HEK293 (cell line): ENCODE measurements around the gene CACNG6.
A peak's percentile ranks its signal among the peaks of the same experiment; 100 is the strongest.

Source experiments
- ELK4 ChIP-seq: IDR thresholded peaks from 2 replicates; pipeline ENCODE4 v1.6.1; 2011; ENCODE audit warnings: mild to moderate bottlenecking, low read depth, low read length, borderline replicate concordance
- GLI4 ChIP-seq: fragments of 450-650 bp; formaldehyde crosslinking; IDR thresholded peaks from 2 replicates; pipeline ENCODE4 v1.5.1; 2016; ENCODE audit warnings: missing biosample characterization, missing genetic modification characterization
- HIC1 ChIP-seq: fragments of 450-650 bp; formaldehyde crosslinking; IDR thresholded peaks from 2 replicates; pipeline ENCODE4 v1.5.1; 2016; ENCODE audit warnings: missing biosample characterization, missing genetic modification characterization
- OVOL3 ChIP-seq: fragments of 450-650 bp; formaldehyde crosslinking; IDR thresholded peaks from 2 replicates; pipeline ENCODE4 v1.5.1; 2016; ENCODE audit warnings: missing biosample characterization, missing genetic modification characterization
- PATZ1 ChIP-seq: fragments of 450-650 bp; formaldehyde crosslinking; IDR thresholded peaks from 2 replicates; pipeline ENCODE4 v1.5.1; 2016; ENCODE audit warnings: missing biosample characterization, missing genetic modification characterization
- PRDM10 ChIP-seq: fragments of 450-650 bp; formaldehyde crosslinking; IDR thresholded peaks from 2 replicates; pipeline ENCODE4 v1.5.1; 2016; ENCODE audit warnings: missing biosample characterization, missing genetic modification characterization
- SETDB1 ChIP-seq: IDR thresholded peaks from one replicate; pipeline ENCODE4 v1.6.1; 2017; ENCODE audit warnings: mild to moderate bottlenecking, low read length, moderate library complexity, mixed read lengths; ENCODE audit not compliant: insufficient read length
- YY1 ChIP-seq: fragments of 450-650 bp; formaldehyde crosslinking; IDR thresholded peaks from 2 replicates; pipeline ENCODE4 v1.5.1; 2018; ENCODE audit warnings: missing biosample characterization, missing genetic modification characterization
- ZBTB11 ChIP-seq: fragments of 450-650 bp; formaldehyde crosslinking; conservative IDR thresholded peaks from 2 replicates; pipeline ENCODE4 v1.5.1; 2016; ENCODE audit warnings: low read depth, missing biosample characterization, missing genetic modification characterization
- ZFP69B ChIP-seq: fragments of 450-650 bp; formaldehyde crosslinking; IDR thresholded peaks from 2 replicates; pipeline ENCODE4 v1.5.1; 2016; ENCODE audit warnings: missing biosample characterization, missing genetic modification characterization
- ZNF10 ChIP-seq: fragments of 450-650 bp; formaldehyde crosslinking; IDR thresholded peaks from 2 replicates; pipeline ENCODE4 v1.5.1; 2017; ENCODE audit warnings: missing biosample characterization, missing genetic modification characterization
- ZNF184 ChIP-seq: fragments of 450-650 bp; IDR thresholded peaks from 2 replicates; pipeline ENCODE4 v1.5.1; 2018; ENCODE audit warnings: missing biosample characterization, mild to moderate bottlenecking, missing genetic modification characterization
- ZNF202 ChIP-seq: fragments of 450-650 bp; formaldehyde crosslinking; IDR thresholded peaks from 2 replicates; pipeline ENCODE4 v1.5.1; 2016; ENCODE audit warnings: missing biosample characterization, missing genetic modification characterization, borderline replicate concordance
- ZNF324 ChIP-seq: fragments of 450-650 bp; formaldehyde crosslinking; IDR thresholded peaks from 2 replicates; pipeline ENCODE4 v1.5.1; 2016; ENCODE audit warnings: missing biosample characterization, missing genetic modification characterization
- ZNF335 ChIP-seq: fragments of 450-650 bp; formaldehyde crosslinking; conservative IDR thresholded peaks from 2 replicates; pipeline ENCODE4 v1.5.1; 2016; ENCODE audit warnings: missing biosample characterization, missing genetic modification characterization
- ZNF366 ChIP-seq: fragments of 450-650 bp; formaldehyde crosslinking; conservative IDR thresholded peaks from 2 replicates; pipeline ENCODE4 v1.5.1; 2016; ENCODE audit warnings: missing biosample characterization, missing genetic modification characterization
- ZNF391 ChIP-seq: fragments of 450-650 bp; formaldehyde crosslinking; IDR thresholded peaks from 2 replicates; pipeline ENCODE4 v1.5.1; 2016; ENCODE audit warnings: low read depth, missing biosample characterization, missing genetic modification characterization, borderline replicate concordance
- ZNF394 ChIP-seq: fragments of 450-650 bp; formaldehyde crosslinking; IDR thresholded peaks from 2 replicates; pipeline ENCODE4 v1.5.1; 2016; ENCODE audit warnings: missing biosample characterization, missing genetic modification characterization, mild to moderate bottlenecking, moderate library complexity, borderline replicate concordance
- ZNF561 ChIP-seq: fragments of 450-650 bp; IDR thresholded peaks from 2 replicates; pipeline ENCODE4 v1.5.1; 2018; ENCODE audit warnings: missing biosample characterization, missing genetic modification characterization, borderline replicate concordance
- ZNF580 ChIP-seq: fragments of 450-650 bp; formaldehyde crosslinking; IDR thresholded peaks from 2 replicates; pipeline ENCODE4 v1.5.1; 2016; ENCODE audit warnings: missing biosample characterization, missing genetic modification characterization
- ZNF585B ChIP-seq: fragments of 450-650 bp; formaldehyde crosslinking; IDR thresholded peaks from 2 replicates; pipeline ENCODE4 v1.5.1; 2016; ENCODE audit warnings: missing biosample characterization, missing genetic modification characterization
- ZNF626 ChIP-seq: fragments of 450-650 bp; sonication (Bioruptor Pico); formaldehyde crosslinking; IDR thresholded peaks from 2 replicates; pipeline ENCODE4 v1.5.1; 2018; ENCODE audit warnings: missing biosample characterization, missing genetic modification characterization, inconsistent platforms
- ZNF658 ChIP-seq: fragments of 450-650 bp; formaldehyde crosslinking; IDR thresholded peaks from 2 replicates; pipeline ENCODE4; 2016; ENCODE audit warnings: missing biosample characterization, missing genetic modification characterization
- ZSCAN23 ChIP-seq: fragments of 450-650 bp; formaldehyde crosslinking; IDR thresholded peaks from 2 replicates; pipeline ENCODE4 v1.5.1; 2016; ENCODE audit warnings: missing biosample characterization, missing genetic modification characterization
- ZSCAN30 ChIP-seq: fragments of 450-650 bp; IDR thresholded peaks from 2 replicates; pipeline ENCODE4 v1.5.1; 2018; ENCODE audit warnings: missing biosample characterization, mild to moderate bottlenecking, missing genetic modification characterization, moderate library complexity

The CACNG6 gene

GRCh38 chr19:53961523-53962356, 29.7 kb upstream of the CACNG6 start (continued):
- TF ChIP-seq ZBTB11 (tag by site-specific recombination) (peak; percentile 99), ZNF561 (tag by site-specific recombination) (peak; percentile 79), HIC1 (tag by site-specific recombination) (no peak), PATZ1 (tag by site-specific recombination) (peak; percentile 85), ZNF658 (tag by site-specific recombination) (no peak), PRDM10 (tag by site-specific recombination) (peak; percentile 62), YY1 (tag by site-specific recombination) (peak; percentile 44; the same call in 1 of the 2 replicates), ZSCAN30 (tag by site-specific recombination) (no peak), ZNF324 (tag by site-specific recombination) (no peak), ZNF394 (tag by site-specific recombination) (peak; percentile 80; the same call in 1 of the 2 replicates), ZNF626 (tag by site-specific recombination) (no peak), ZNF10 (tag by site-specific recombination) (no peak), ELK4 (no peak), ZSCAN23 (tag by site-specific recombination) (no peak), ZNF335 (peak; percentile 92), GLI4 (peak; percentile 78; the same call in 1 of the 2 replicates), ZNF391 (tag by site-specific recombination) (no peak), SETDB1 (no peak), OVOL3 (no peak), ZFP69B (tag by site-specific recombination) (0 out of 2 replicates have a peak, but pooled peaks have one; percentile 39), ZNF366 (tag by site-specific recombination) (peak; percentile 61), ZNF184 (no peak), ZNF202 (tag by site-specific recombination) (no peak), ZNF585B (no peak), ZNF580 (tag by site-specific recombination) (0 out of 2 replicates have a peak, but pooled peaks have one; percentile 43)
